ENCODE results near the gene CPEB4. TPM values are rescaled to one million over a fixed set of nuclear protein-coding genes. Genes with fewer than 3 reads are reported as not detected.

Gene CPEB4
- total and polyA plus RNA-seq, 2 donors (not counting 1 experiment from before 2014, with no cell fraction given) = 8.4 to 26.0 TPM

- Histone ChIP-seq H3K4me3 (ENCODE audit: control extremely low read depth in 1 of 5, extremely low read depth in 1 of 5, insufficient read depth in 1 of 5, low read depth in 2 of 5, low read length in 4 of 5) (no peak overlapping the region), H3K4me2 (replicated peaks; ENCODE audit: low read depth, low read length, poor library complexity, severe bottlenecking) (no peak overlapping the region), H3K79me2 (ENCODE audit: control insufficient read depth, insufficient read depth, low read length) (no peaks in the 10 kb centered on the region), H3K27me3 (replicated peaks in 1 of 4; ENCODE audit: control extremely low read depth in 1 of 4, control insufficient read depth in 3 of 4, insufficient read depth in 4 of 4, low read length in 3 of 4) (no peaks in the 10 kb centered on the region), H4K20me1 (ENCODE audit: control insufficient read depth, insufficient read depth, low read length, poor library complexity, severe bottlenecking) (no peaks in the 10 kb centered on the region), H3K36me3 (replicated peaks in 1 of 2; ENCODE audit: control extremely low read depth in 1 of 2, control insufficient read depth in 1 of 2, extremely low read depth in 1 of 2, insufficient read depth in 2 of 2, low read length in 1 of 2) (peaks cover 9 to 23% of the 10 kb centered on the region in 2 experiments), H2AFZ (ENCODE audit: insufficient read depth, low read depth, low read length, poor library complexity, severe bottlenecking) (no peak overlapping the region), H3K9ac (ENCODE audit: low read length) (no peak overlapping the region), H3K9me3 (ENCODE audit: control extremely low read depth in 1 of 3, control insufficient read depth in 2 of 3, insufficient read depth in 1 of 3, low read length in 2 of 3) (no peaks in the 10 kb centered on the region), H3K4me1 (ENCODE audit: control insufficient read depth in 2 of 2, insufficient read depth in 2 of 2, low read length in 2 of 2) (no peaks in the 10 kb centered on the region), H3K27ac (ENCODE audit: low read length in 2 of 2) (no peak overlapping the region)
- POLR2A ChIA-PET = no interaction called here
- H3K9me3 Mint-ChIP-seq (ENCODE audit: insufficient read depth) = no peaks in the 10 kb centered on the region
- intact Hi-C loops (cut with micrococcal nuclease) = no loop called here
- H3K4me3 Mint-ChIP-seq = no peak overlapping the region
- DNase-seq (no peak), ATAC-seq (ENCODE audit: low read depth) (no peak)
- WGBS (ENCODE audit: insufficient coverage) = 100% methylated on average over 5 of the region's 9 CpGs
- no peaks in the 10 kb centered on the region for H3K4me1 Mint-ChIP-seq
- H3K27ac Mint-ChIP-seq = no peak overlapping the region
- no peaks in the 10 kb centered on the region for H3K27me3 Mint-ChIP-seq
- CTCF ChIA-PET = no interaction called here
- no peak for TF ChIP-seq EZH2 (IDR thresholded peaks at IDR 0.05; ENCODE audit: borderline replicate concordance, insufficient read depth, low read depth, low read length, poor library complexity, severe bottlenecking)
- TF ChIP-seq CTCF (IDR thresholded peaks at IDR 0.05) = no peak
Measured at GRCh38 chr5:173941758-173942401, 53.7 kb downstream of the CPEB4 start.

- CTCF ChIA-PET = interaction anchor here (0.6 to 0.7 kb wide), 3 partner anchors 9 to 1961 kb away, joined by 3 read pairs; no protein-coding TSS in a partner anchor
- H3K4me1 Mint-ChIP-seq = no peaks in the 10 kb centered on the region
- H4K20me1 ChIP-seq (ENCODE audit: control insufficient read depth, insufficient read depth, low read length, poor library complexity, severe bottlenecking) = no peaks in the 10 kb centered on the region
- H3K4me2 ChIP-seq (replicated peaks; ENCODE audit: low read depth, low read length, poor library complexity, severe bottlenecking) = no peak overlapping the region
- no peak overlapping the region for H3K4me3 Mint-ChIP-seq
- H3K27me3 ChIP-seq (replicated peaks in 1 of 4; ENCODE audit: control extremely low read depth in 1 of 4, control insufficient read depth in 3 of 4, insufficient read depth in 4 of 4, low read length in 3 of 4) = no peaks in the 10 kb centered on the region
- H3K4me3 ChIP-seq (ENCODE audit: control extremely low read depth in 1 of 5, extremely low read depth in 1 of 5, insufficient read depth in 1 of 5, low read depth in 2 of 5, low read length in 4 of 5) = no peak overlapping the region
- H3K9ac ChIP-seq (ENCODE audit: low read length) = no peak overlapping the region
- ATAC-seq (ENCODE audit: low read depth) = no peak
- no peak overlapping the region for H3K27ac ChIP-seq (ENCODE audit: low read length in 2 of 2)
- 100% methylated on average over 1 of the region's 2 CpGs for WGBS (ENCODE audit: insufficient coverage)
- H2AFZ ChIP-seq (ENCODE audit: insufficient read depth, low read depth, low read length, poor library complexity, severe bottlenecking) = no peak overlapping the region
- H3K27ac Mint-ChIP-seq = no peak overlapping the region
- no peak for DNase-seq
- no peaks in the 10 kb centered on the region for H3K9me3 Mint-ChIP-seq (ENCODE audit: insufficient read depth)
- H3K9me3 ChIP-seq (ENCODE audit: control extremely low read depth in 1 of 3, control insufficient read depth in 2 of 3, insufficient read depth in 1 of 3, low read length in 2 of 3) = no peaks in the 10 kb centered on the region
- peaks cover 17 to 35% of the 10 kb centered on the region in 2 experiments for H3K36me3 ChIP-seq (replicated peaks in 1 of 2; ENCODE audit: control extremely low read depth in 1 of 2, control insufficient read depth in 1 of 2, extremely low read depth in 1 of 2, insufficient read depth in 2 of 2, low read length in 1 of 2)
- H3K27me3 Mint-ChIP-seq = no peaks in the 10 kb centered on the region
- POLR2A ChIA-PET = no interaction called here
- no peaks in the 10 kb centered on the region for H3K79me2 ChIP-seq (ENCODE audit: control insufficient read depth, insufficient read depth, low read length)
- H3K4me1 ChIP-seq (ENCODE audit: control insufficient read depth in 2 of 2, insufficient read depth in 2 of 2, low read length in 2 of 2) = no peaks in the 10 kb centered on the region
- TF ChIP-seq EZH2 (IDR thresholded peaks at IDR 0.05; ENCODE audit: borderline replicate concordance, insufficient read depth, low read depth, low read length, poor library complexity, severe bottlenecking) = no peak
- TF ChIP-seq CTCF (IDR thresholded peaks at IDR 0.05) = no peak
- intact Hi-C loops (cut with micrococcal nuclease) = no loop called here
Measured at GRCh38 chr5:173944511-173944910, 56.4 kb downstream of the CPEB4 start.

All from B cell (primary cell).